Neural progenitor cell (in vitro differentiated cells): ENCODE data around the gene TMOD4.

Experiments
- EZH2 ChIP-seq: fragments of 200-600 bp; sonication (generic); IDR thresholded peaks from 2 replicates; pipeline ENCODE4 v1.6.1; 2017; ENCODE audit warnings: antibody characterized with exemption, mild to moderate bottlenecking, moderate library complexity
- TF ChIP-seq, protein P1 (sequence below): fragments of 200-600 bp; sonication (generic); IDR thresholded peaks from 2 replicates; pipeline ENCODE4 v1.5.1; 2017; ENCODE audit warnings: antibody characterized with exemption, mild to moderate bottlenecking

DNA sequence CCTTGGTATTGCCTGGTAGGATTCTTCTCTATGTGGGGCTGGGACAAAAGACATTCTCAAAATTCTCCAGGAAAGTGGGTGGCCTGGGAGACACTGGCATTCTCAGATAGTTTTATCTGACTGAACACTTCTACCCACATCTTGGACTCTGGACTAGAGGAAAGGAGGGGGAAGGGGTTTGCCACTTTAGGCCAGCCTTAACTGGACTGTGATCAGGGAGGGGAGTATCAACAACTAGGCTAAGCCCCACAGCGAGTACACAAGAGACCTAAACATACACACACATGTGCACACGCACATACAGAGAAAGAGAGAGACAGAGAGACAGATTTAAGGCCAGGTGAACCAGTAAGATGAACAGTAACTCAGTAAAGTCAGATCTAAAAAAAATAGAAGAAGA is 28.1 kb downstream of the TMOD4 start:
- TF ChIP-seq, protein P1, sequence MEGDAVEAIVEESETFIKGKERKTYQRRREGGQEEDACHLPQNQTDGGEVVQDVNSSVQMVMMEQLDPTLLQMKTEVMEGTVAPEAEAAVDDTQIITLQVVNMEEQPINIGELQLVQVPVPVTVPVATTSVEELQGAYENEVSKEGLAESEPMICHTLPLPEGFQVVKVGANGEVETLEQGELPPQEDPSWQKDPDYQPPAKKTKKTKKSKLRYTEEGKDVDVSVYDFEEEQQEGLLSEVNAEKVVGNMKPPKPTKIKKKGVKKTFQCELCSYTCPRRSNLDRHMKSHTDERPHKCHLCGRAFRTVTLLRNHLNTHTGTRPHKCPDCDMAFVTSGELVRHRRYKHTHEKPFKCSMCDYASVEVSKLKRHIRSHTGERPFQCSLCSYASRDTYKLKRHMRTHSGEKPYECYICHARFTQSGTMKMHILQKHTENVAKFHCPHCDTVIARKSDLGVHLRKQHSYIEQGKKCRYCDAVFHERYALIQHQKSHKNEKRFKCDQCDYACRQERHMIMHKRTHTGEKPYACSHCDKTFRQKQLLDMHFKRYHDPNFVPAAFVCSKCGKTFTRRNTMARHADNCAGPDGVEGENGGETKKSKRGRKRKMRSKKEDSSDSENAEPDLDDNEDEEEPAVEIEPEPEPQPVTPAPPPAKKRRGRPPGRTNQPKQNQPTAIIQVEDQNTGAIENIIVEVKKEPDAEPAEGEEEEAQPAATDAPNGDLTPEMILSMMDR, result no peak
- no peak for TF ChIP-seq EZH2
